ENCODE results near the gene VWA8.
A peak's percentile ranks its signal among the peaks of the same experiment; 100 is the strongest.

Gene VWA8

DNA sequence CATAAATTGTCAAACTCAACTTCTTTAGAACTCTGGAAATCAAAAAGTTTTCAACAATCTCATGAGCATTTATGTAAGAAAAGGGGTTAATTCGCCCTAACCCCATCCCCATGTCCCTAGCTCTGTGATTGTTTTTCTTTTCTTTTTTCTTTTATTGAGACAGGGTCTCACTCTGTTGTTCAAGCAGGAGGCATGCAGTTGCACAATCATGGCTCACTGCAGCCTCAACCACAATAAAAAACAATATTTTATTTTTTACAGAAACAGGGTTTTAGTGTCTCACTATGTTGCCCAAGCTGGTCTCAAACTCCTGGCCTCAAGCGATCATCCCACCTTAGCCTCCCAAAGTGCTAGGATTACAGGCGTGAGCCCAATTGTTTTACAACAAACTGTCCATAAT lies 16.7 kb downstream of the VWA8 start:
- TF ChIP-seq CTCF (IDR thresholded peaks at IDR 0.05; ENCODE audit: control insufficient read depth, extremely low read depth, insufficient read depth), result no peak
- no peak overlapping the region for H3K4me3 ChIP-seq (ENCODE audit: low read depth, low read length)
- DNase-seq (ENCODE audit: low read depth), result no peak

- TF ChIP-seq CTCF (IDR thresholded peaks at IDR 0.05; ENCODE audit: control insufficient read depth, extremely low read depth, insufficient read depth), result peak; percentile 22; the same call in 1 of the 2 replicates
Observed at GRCh38 chr13:41942462-41943094, 18.3 kb downstream of the VWA8 start.

GRCh38 chr13:41941174-41941573 lies 19.7 kb downstream of the VWA8 start:
- H3K4me3 ChIP-seq (ENCODE audit: low read depth, low read length), result no peak overlapping the region
- no peak for DNase-seq (ENCODE audit: low read depth)
- TF ChIP-seq CTCF (IDR thresholded peaks at IDR 0.05; ENCODE audit: control insufficient read depth, extremely low read depth, insufficient read depth), result no peak

More at GRCh38 chr13:41942462-41943094, 18.3 kb downstream of the VWA8 start:
- peak; percentile 18 for DNase-seq (ENCODE audit: low read depth)
- no peak overlapping the region for H3K4me3 ChIP-seq (ENCODE audit: low read depth, low read length)

GRCh38 chr13:41939398-41939797 lies 21.5 kb downstream of the VWA8 start:
- no peak for TF ChIP-seq CTCF (IDR thresholded peaks at IDR 0.05; ENCODE audit: control insufficient read depth, extremely low read depth, insufficient read depth)
- H3K4me3 ChIP-seq (ENCODE audit: low read depth, low read length), result no peak overlapping the region
- no peak for DNase-seq (ENCODE audit: low read depth)

DNA sequence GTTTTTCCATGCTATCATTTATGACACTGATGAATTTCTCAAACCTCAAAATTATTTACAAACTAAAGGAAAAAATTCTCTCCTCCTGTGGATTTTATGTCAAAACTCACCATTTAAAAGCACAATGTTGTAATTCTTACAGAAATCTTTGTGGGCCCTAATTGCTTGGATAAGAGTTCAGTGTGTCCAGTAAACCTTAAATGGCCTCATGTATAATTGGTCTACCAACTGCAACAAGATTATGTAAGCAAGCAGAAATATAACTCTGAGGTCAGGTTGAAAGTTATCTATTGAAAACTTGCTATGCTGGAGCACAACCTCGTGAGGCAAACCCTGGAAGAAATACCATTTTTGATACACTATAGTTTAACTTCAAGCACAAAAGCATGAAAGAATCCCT lies 22.0 kb downstream of the VWA8 start:
- no peak for TF ChIP-seq CTCF (IDR thresholded peaks at IDR 0.05; ENCODE audit: control insufficient read depth, extremely low read depth, insufficient read depth)
- H3K4me3 ChIP-seq (ENCODE audit: low read depth, low read length), result no peak overlapping the region
- DNase-seq (ENCODE audit: low read depth), result no peak

DNA sequence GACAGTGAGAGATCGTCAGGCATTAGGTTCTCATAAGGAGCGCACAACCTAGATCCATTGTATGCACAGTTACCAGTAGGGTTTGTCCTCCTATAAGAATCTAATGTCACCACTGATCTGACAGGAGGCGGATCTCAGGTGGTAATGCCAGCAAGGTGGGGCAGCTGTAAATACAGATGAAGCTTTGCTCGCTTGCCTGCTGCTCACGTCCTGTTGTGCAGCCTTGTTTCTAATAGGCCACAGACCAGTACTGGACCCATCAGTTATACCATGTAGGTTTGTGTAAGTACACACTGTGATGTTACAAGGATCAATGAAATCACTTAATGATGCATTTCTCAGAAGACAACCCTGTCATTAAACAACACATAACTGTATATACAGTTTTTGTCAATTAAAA lies 23.5 kb downstream of the VWA8 start:
- no peak for TF ChIP-seq CTCF (IDR thresholded peaks at IDR 0.05; ENCODE audit: control insufficient read depth, extremely low read depth, insufficient read depth)
- no peak for DNase-seq (ENCODE audit: low read depth)
- H3K4me3 ChIP-seq (ENCODE audit: low read depth, low read length), result no peak overlapping the region

- no peak for TF ChIP-seq CTCF (IDR thresholded peaks at IDR 0.05; ENCODE audit: control insufficient read depth, extremely low read depth, insufficient read depth)
- no peak for DNase-seq (ENCODE audit: low read depth)
- no peak overlapping the region for H3K4me3 ChIP-seq (ENCODE audit: low read depth, low read length)
Observed at GRCh38 chr13:41935501-41935900, 25.4 kb downstream of the VWA8 start.

Data from LNCaP clone FGC (cell line).